Adrenal gland (tissue), 5 donors: Measurements from ENCODE around the gene PEX11B.

Source experiments
- CTCF ChIP-seq, 6 experiments: fragments of 450-650 bp in 4 of 6; fragments of 200-600 bp in 2 of 6; sonication (generic) in 1 of 6; IDR thresholded peaks; 1 replicate in 5 of 6; 2 replicates in 1 of 6; pipeline versions ENCODE4 v1.5.1 to v1.8.0; 2016 to 2021; ENCODE audit warnings: antibody characterized with exemption in 6 of 6, mild to moderate bottlenecking in 2 of 6, moderate library complexity in 1 of 6
- POLR2A ChIP-seq, 2 donors: fragments of 450-650 bp; IDR thresholded peaks; one replicate each; pipeline ENCODE4 v1.6.1; 2017; ENCODE audit warnings: antibody characterized with exemption in 2 of 2, mild to moderate bottlenecking in 2 of 2, moderate library complexity in 1 of 2
- donor health status: DM: no; HTN: no; CAD: no.

- TF ChIP-seq CTCF (IDR thresholded peaks at IDR 0.05) (no peak), POLR2A (IDR thresholded peaks at IDR 0.05) (no peak)
Observed at GRCh38 chr1:145906954-145907753, 11.4 kb downstream of the PEX11B start.
